ENCODE results near the gene POPDC2.
"Not testable (repeated sequence)": the region's sequence is repeated elsewhere in the genome, so short reads cannot be mapped to it uniquely, and the experiment has no call there.

Gene POPDC2

GRCh38 chr3:119611664-119612063 is 48.7 kb downstream of the POPDC2 start:
- DNase-seq = no peak

GRCh38 chr3:119609301-119609700 is 51.1 kb downstream of the POPDC2 start:
- DNase-seq = no peak

GRCh38 chr3:119608405-119609000 is 51.9 kb downstream of the POPDC2 start:
- DNase-seq = no peak

- DNase-seq = no peak
Observed at GRCh38 chr3:119604878-119605277, 55.5 kb downstream of the POPDC2 start.

- no peak for DNase-seq
Observed at GRCh38 chr3:119602676-119603075, 57.7 kb downstream of the POPDC2 start.

GRCh38 chr3:119601154-119601553 is 59.2 kb downstream of the POPDC2 start:
- DNase-seq = no peak

GRCh38 chr3:119600732-119601131 is 59.7 kb downstream of the POPDC2 start:
- DNase-seq = no peak

GRCh38 chr3:119599558-119600174 is 60.7 kb downstream of the POPDC2 start:
- DNase-seq = no peak

- no peak for DNase-seq
Observed at GRCh38 chr3:119598410-119599098, 61.8 kb downstream of the POPDC2 start.

- DNase-seq = no peak
Observed at GRCh38 chr3:119597548-119598288, 62.7 kb downstream of the POPDC2 start, which contains the start of gene PLA1A. Gene PLA1A (plus strand): TSS chr3:119597885. CDS start chr3:119597914, 29 bp downstream.

- no peak for DNase-seq
Observed at GRCh38 chr3:119596398-119596797, 64.0 kb downstream of the POPDC2 start.

GRCh38 chr3:119595639-119596334 is 64.6 kb downstream of the POPDC2 start:
- no peak for DNase-seq

GRCh38 chr3:119594929-119595328 is 65.5 kb downstream of the POPDC2 start:
- DNase-seq = not testable (repeated sequence)

GRCh38 chr3:119594066-119594465 is 66.3 kb downstream of the POPDC2 start:
- no peak for DNase-seq

- no peak for DNase-seq
Observed at GRCh38 chr3:119592861-119593260, 67.5 kb downstream of the POPDC2 start.
